OCI-LY7 (cell line): ENCODE data around the gene GREB1.

Source experiments
- EZH2phosphoT487 ChIP-seq: fragments of 200-600 bp; sonication (generic); IDR thresholded peaks from 2 replicates; pipeline ENCODE4 v1.6.1; 2018; ENCODE audit warnings: low read depth, borderline replicate concordance, mild to moderate bottlenecking, mixed run types, antibody characterized with exemption, low read length, moderate library complexity, mixed read lengths
- TF ChIP-seq, protein P1 (sequence below): fragments of 200-600 bp; sonication (generic); conservative IDR thresholded peaks from 2 replicates; pipeline ENCODE4 v1.5.1; 2014; ENCODE audit warnings: mild to moderate bottlenecking, antibody characterized with exemption, low read length, moderate library complexity, mixed read lengths

DNA sequence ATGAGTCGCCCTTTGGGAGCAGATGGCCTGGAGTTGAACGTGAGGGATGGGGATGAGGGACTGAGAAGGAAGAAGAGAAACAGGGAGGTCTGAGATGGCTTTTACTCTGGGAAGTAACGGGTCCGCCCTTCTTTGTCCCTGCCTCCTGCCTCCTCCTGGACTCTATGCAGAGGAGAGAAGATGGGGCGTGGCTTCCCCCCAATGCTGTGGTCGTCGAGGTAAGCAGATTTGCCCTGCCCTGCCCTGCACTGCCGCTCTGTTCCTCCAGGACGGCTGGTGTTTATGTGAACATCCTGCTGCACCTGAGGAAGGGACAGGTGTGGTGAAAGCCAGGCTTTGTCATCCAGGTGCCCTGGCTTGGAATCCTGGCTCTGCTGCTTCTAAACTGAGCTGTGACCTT lies 149.6 kb downstream of the GREB1 start:
- TF ChIP-seq, protein P1, sequence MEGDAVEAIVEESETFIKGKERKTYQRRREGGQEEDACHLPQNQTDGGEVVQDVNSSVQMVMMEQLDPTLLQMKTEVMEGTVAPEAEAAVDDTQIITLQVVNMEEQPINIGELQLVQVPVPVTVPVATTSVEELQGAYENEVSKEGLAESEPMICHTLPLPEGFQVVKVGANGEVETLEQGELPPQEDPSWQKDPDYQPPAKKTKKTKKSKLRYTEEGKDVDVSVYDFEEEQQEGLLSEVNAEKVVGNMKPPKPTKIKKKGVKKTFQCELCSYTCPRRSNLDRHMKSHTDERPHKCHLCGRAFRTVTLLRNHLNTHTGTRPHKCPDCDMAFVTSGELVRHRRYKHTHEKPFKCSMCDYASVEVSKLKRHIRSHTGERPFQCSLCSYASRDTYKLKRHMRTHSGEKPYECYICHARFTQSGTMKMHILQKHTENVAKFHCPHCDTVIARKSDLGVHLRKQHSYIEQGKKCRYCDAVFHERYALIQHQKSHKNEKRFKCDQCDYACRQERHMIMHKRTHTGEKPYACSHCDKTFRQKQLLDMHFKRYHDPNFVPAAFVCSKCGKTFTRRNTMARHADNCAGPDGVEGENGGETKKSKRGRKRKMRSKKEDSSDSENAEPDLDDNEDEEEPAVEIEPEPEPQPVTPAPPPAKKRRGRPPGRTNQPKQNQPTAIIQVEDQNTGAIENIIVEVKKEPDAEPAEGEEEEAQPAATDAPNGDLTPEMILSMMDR: no peak
- no peak for TF ChIP-seq EZH2phosphoT487
